Pons (tissue), 1 donor: ENCODE results near the gene PSG6.
"Not testable (repeated sequence)": the region's sequence is repeated elsewhere in the genome, so short reads cannot be mapped to it uniquely, and the experiment has no call there.

Experiments used
- DNase-seq: peaks from one replicate; pipeline ENCODE4 v3.0.0-alpha.2; 2016; ENCODE audit warnings: low spot score

Gene PSG6

GRCh38 chr19:42906162-42906561, 11.5 kb downstream of the PSG6 start:
- DNase-seq, result not testable (repeated sequence)

- not testable (repeated sequence) for DNase-seq
These were observed 17.1 kb downstream of the PSG6 start for GRCh38 chr19:42900561-42900960.

GRCh38 chr19:42899674-42900073, 18.0 kb downstream of the PSG6 start:
- not testable (repeated sequence) for DNase-seq

GRCh38 chr19:42899110-42899509, 18.6 kb downstream of the PSG6 start:
- DNase-seq, result not testable (repeated sequence)

- not testable (repeated sequence) for DNase-seq
These were observed 19.0 kb downstream of the PSG6 start for GRCh38 chr19:42898656-42899055.

- not testable (repeated sequence) for DNase-seq
These were observed 20.0 kb downstream of the PSG6 start for GRCh38 chr19:42897729-42898128.

GRCh38 chr19:42890446-42890845, 27.2 kb downstream of the PSG6 start:
- not testable (repeated sequence) for DNase-seq

GRCh38 chr19:42887876-42888445, 29.7 kb downstream of the PSG6 start:
- not testable (repeated sequence) for DNase-seq

- DNase-seq, result not testable (repeated sequence)
These were observed 35.0 kb downstream of the PSG6 start for GRCh38 chr19:42882730-42883129.

GRCh38 chr19:42882010-42882409, 35.7 kb downstream of the PSG6 start:
- not testable (repeated sequence) for DNase-seq

- not testable (repeated sequence) for DNase-seq
These were observed 36.4 kb downstream of the PSG6 start for GRCh38 chr19:42881279-42881678.

- DNase-seq, result not testable (repeated sequence)
These were observed 37.1 kb downstream of the PSG6 start for GRCh38 chr19:42880621-42881020.

GRCh38 chr19:42879613-42880012, 38.1 kb downstream of the PSG6 start, which contains the start of gene PSG1:
TSS of gene PSG1 (minus strand) at chr19:42879713. CDS start at chr19:42879581, 132 bp downstream.
- no peak for DNase-seq

- DNase-seq, result not testable (repeated sequence)
These were observed 41.1 kb downstream of the PSG6 start for GRCh38 chr19:42876596-42876995.

- DNase-seq, result not testable (repeated sequence)
These were observed 41.8 kb downstream of the PSG6 start for GRCh38 chr19:42875881-42876280.

GRCh38 chr19:42874901-42875813, 42.5 kb downstream of the PSG6 start:
- DNase-seq, result not testable (repeated sequence)

GRCh38 chr19:42874136-42874535, 43.6 kb downstream of the PSG6 start:
- DNase-seq, result not testable (repeated sequence)

GRCh38 chr19:42872608-42873007, 45.1 kb downstream of the PSG6 start:
- DNase-seq, result no peak

- DNase-seq, result no peak
These were observed 60.2 kb downstream of the PSG6 start for GRCh38 chr19:42857544-42857867.

- DNase-seq, result peak; percentile 17
These were observed 60.7 kb downstream of the PSG6 start for GRCh38 chr19:42856866-42857543.

GRCh38 chr19:42854745-42855144, 62.9 kb downstream of the PSG6 start:
- DNase-seq, result not testable (repeated sequence)

- DNase-seq, result not testable (repeated sequence)
These were observed 64.5 kb downstream of the PSG6 start for GRCh38 chr19:42853231-42853630.

GRCh38 chr19:42852821-42853220, 64.9 kb downstream of the PSG6 start:
- not testable (repeated sequence) for DNase-seq
